Measurements from ENCODE around the gene CBR1. TPM values are rescaled to one million over a fixed set of nuclear protein-coding genes. Genes with fewer than 3 reads are reported as not detected.

The CBR1 gene
- total and polyA plus RNA-seq, 2 of the 8 experiments (the other 6 are each of a cell fraction or from before 2014, with no cell fraction given) = 1.8 to 207 TPM

- TF ChIP-seq GABPA (IDR thresholded peaks at IDR 0.05; ENCODE audit: borderline replicate concordance, insufficient read depth, low read length) (no peak), SP2 (IDR thresholded peaks at IDR 0.05; ENCODE audit: low read length) (no peak), POLR2A (IDR thresholded peaks at IDR 0.05; ENCODE audit: control extremely low read depth in 1 of 2, low read depth in 2 of 2, low read length in 2 of 2) (no peak), TBP (IDR thresholded peaks at IDR 0.05; ENCODE audit: low read depth, low read length) (no peak), EP300 (IDR thresholded peaks at IDR 0.05; ENCODE audit: borderline replicate concordance in 1 of 2, low read depth in 2 of 2, low read length in 2 of 2) (no peak), RFX5 (IDR thresholded peaks at IDR 0.05; ENCODE audit: borderline replicate concordance, low read depth, low read length) (no peak), SIX5 (IDR thresholded peaks at IDR 0.05; ENCODE audit: low read depth, low read length) (no peak), TEAD4 (IDR thresholded peaks at IDR 0.05; ENCODE audit: low read depth, low read length) (no peak), CTCF (IDR thresholded peaks at IDR 0.05; ENCODE audit: control extremely low read depth in 1 of 3, insufficient read depth in 1 of 3, low read depth in 1 of 3, low read length in 3 of 3) (no peak), HDAC6 (IDR thresholded peaks at IDR 0.05; ENCODE audit: low read depth, low read length) (no peak), EGR1 (IDR thresholded peaks at IDR 0.05; ENCODE audit: borderline replicate concordance, low read depth, low read length) (no peak), POLR2AphosphoS5 (IDR thresholded peaks at IDR 0.05; ENCODE audit: low read depth, low read length) (no peak), CHD2 (IDR thresholded peaks at IDR 0.05; ENCODE audit: low read length) (no peak), SRF (IDR thresholded peaks at IDR 0.05; ENCODE audit: low read depth, low read length) (no peak), MAFK (IDR thresholded peaks at IDR 0.05; ENCODE audit: low read depth, low read length) (peak; percentile 29; the same call in 1 of the 2 replicates), BRCA1 (IDR thresholded peaks at IDR 0.05; ENCODE audit: low read depth, low read length) (no peak), RNF2 (IDR thresholded peaks at IDR 0.05; ENCODE audit: borderline replicate concordance, low read depth, low read length, missing control alignments, poor library complexity, severe bottlenecking) (no peak), RAD21 (IDR thresholded peaks at IDR 0.05 in 1 of 2, conservative IDR thresholded peaks at IDR 0.05 in 1 of 2; ENCODE audit: low read depth in 2 of 2, low read length in 2 of 2) (no peak), CBX8 (IDR thresholded peaks at IDR 0.05; ENCODE audit: borderline replicate concordance, low read depth, low read length) (no peak), SIRT6 (IDR thresholded peaks at IDR 0.05; ENCODE audit: low read length) (no peak), BACH1 (IDR thresholded peaks at IDR 0.05; ENCODE audit: low read length) (no peak; the same call in 1 of the 2 replicates), KDM4A (IDR thresholded peaks at IDR 0.05; ENCODE audit: low read depth, low read length, severe bottlenecking) (peak; percentile 75)
These were observed at the start of gene CBR1 (continued) for GRCh38 chr21:36069713-36070583.

All from H1 (cell line).